H1 (cell line): ENCODE measurements around the gene ANKRD11. TPM values are rescaled to one million over a fixed set of nuclear protein-coding genes. Genes with fewer than 3 reads are reported as not detected.

Experiments used
- ASH2L ChIP-seq: fragments of 200-600, 300-600 bp; sonication (generic); IDR thresholded peaks from one replicate; pipeline ENCODE4 v1.7.1; 2017; ENCODE audit warnings: low read length
- BCL11A ChIP-seq, 2 experiments: IDR thresholded peaks; one replicate each; pipeline ENCODE4 v1.6.1; 2011; ENCODE audit warnings: low read depth in 2 of 2, low read length in 2 of 2, mild to moderate bottlenecking in 2 of 2
- EP300 ChIP-seq, 2 experiments: IDR thresholded peaks; 1 replicate in 1 of 2; 2 replicates in 1 of 2; pipeline ENCODE4 v1.6.1; 2011 to 2012; ENCODE audit warnings: low read depth in 2 of 2, low read length in 2 of 2, mild to moderate bottlenecking in 2 of 2, borderline replicate concordance in 1 of 2, inconsistent platforms in 1 of 2, moderate library complexity in 1 of 2
- EZH2 ChIP-seq: fragments of 200-600 bp; sonication (generic); IDR thresholded peaks from 2 replicates; pipeline ENCODE4 v1.7.1; 2012; ENCODE audit warnings: low read depth, mild to moderate bottlenecking, moderate library complexity, low read length, inconsistent platforms; ENCODE audit not compliant: severe bottlenecking
- JUND ChIP-seq: IDR thresholded peaks from 2 replicates; pipeline ENCODE4 v1.6.1; 2011; ENCODE audit warnings: mild to moderate bottlenecking, improper control_type of control experiment, low read length
- MAFK ChIP-seq: IDR thresholded peaks from 2 replicates; pipeline ENCODE4 v1.6.1; 2012; ENCODE audit warnings: low read depth, mild to moderate bottlenecking, improper control_type of control experiment, low read length
- TCF12 ChIP-seq: IDR thresholded peaks from 2 replicates; pipeline ENCODE4 v1.6.1; 2011; ENCODE audit warnings: low read depth, mild to moderate bottlenecking, low read length
- USF2 ChIP-seq: IDR thresholded peaks from 2 replicates; pipeline ENCODE4 v1.6.1; 2011; ENCODE audit warnings: low read length, improper control_type of control experiment
- ZNF274 ChIP-seq: IDR thresholded peaks from 2 replicates; pipeline ENCODE4 v1.7.0; 2012; ENCODE audit warnings: low read length, borderline replicate concordance; ENCODE audit errors: extremely low read depth
- polyA plus RNA-seq, 7 experiments: library from polyadenylated mRNA; depleted of rRNA in 3 of 7; stranded (reverse) in 5 of 7; unstranded in 2 of 7; fragments of >200 nt in 5 of 7; fragments of 200-250 nt in 2 of 7; gene quantifications; 1 replicate in 5 of 7; 2 replicates in 1 of 7; 4 replicates in 1 of 7; pipeline versions ENCODE4 v1.2.1 to v1.2.3, GENCODE V29; 2011 to 2013; ENCODE audit warnings: missing spikeins in 2 of 7, mixed read lengths in 2 of 7
- total RNA-seq: library from RNA; stranded (reverse); fragmentation: NEBNext Ultra II Directional; extraction: Animal tissue kit (Norgen Biotek cat#: 25700); gene quantifications from 2 replicates; pipeline ENCODE4 v1.2.1, GENCODE V29; 2021
- TF ChIP-seq, protein P1 (sequence below): IDR thresholded peaks from 2 replicates; pipeline ENCODE4 v1.6.1; 2011; ENCODE audit warnings: low read depth, mild to moderate bottlenecking, low read length; ENCODE audit not compliant: insufficient read depth

Gene ANKRD11
- total and polyA plus RNA-seq, 2 of the 8 experiments (the other 6 are each of a cell fraction or from before 2014, with no cell fraction given) = 46.5 to 142 TPM

DNA sequence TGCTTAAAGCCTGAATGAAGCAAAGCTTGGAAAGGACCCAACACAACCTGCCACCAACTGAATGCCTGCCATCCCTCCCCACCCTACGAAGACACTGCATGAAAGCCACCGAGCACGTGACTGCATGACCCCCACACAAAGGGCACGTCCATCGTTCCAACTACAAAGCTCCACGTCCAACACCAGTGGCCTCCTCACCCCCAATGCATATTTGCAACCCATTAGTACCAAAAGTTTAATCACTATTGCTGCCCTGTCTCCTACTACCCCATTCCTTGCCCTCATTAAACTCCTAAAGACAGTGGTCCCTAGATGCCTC lies 43.4 kb downstream of the ANKRD11 start (continued):
- TF ChIP-seq USF2 = no peak
- no peak for TF ChIP-seq EZH2
- TF ChIP-seq ASH2L = no peak
- no peak for TF ChIP-seq EP300 (IDR thresholded peaks at IDR 0.05; ENCODE audit: borderline replicate concordance in 1 of 2, low read depth in 2 of 2, low read length in 2 of 2)
- TF ChIP-seq, protein P1, sequence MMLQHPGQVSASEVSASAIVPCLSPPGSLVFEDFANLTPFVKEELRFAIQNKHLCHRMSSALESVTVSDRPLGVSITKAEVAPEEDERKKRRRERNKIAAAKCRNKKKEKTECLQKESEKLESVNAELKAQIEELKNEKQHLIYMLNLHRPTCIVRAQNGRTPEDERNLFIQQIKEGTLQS = no peak
- TF ChIP-seq TCF12 = no peak
- no peak for TF ChIP-seq MAFK
- TF ChIP-seq BCL11A (IDR thresholded peaks at IDR 0.05; ENCODE audit: low read depth in 2 of 2, low read length in 2 of 2) = no peak
- TF ChIP-seq JUND = no peak
- TF ChIP-seq ZNF274 = no peak
